ENCODE results near the gene ABCC11.

DNA sequence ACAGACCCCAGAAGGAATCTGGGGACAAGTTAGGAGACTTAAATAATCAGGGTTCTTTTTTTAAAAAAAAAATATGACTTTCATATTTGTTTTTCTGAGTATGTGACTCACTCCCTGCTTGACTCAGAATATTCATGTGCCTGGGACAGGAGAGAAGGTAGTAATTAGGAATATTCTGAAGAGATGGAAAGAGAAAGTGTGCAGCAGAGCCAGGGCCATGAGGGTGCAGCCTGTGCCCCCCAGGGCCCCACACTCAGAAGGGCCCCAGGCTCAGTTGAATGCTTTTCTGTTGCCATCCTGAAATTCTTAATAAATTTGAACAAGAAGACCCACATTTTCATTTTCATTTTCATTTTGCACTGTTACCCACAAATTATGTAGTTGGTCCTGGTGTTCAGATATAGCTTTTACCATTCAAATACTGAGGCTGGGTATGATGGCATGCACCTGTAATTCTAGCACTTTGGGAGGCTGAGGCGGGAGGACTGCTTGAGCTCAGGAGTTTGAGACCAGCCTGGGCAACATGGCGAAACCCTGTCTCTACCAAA, 14.8 kb downstream of the ABCC11 start:
- no peak for TF ChIP-seq CTCF (IDR thresholded peaks at IDR 0.05)
- no peak for TF ChIP-seq POLR2A (IDR thresholded peaks at IDR 0.05)
- no peak for TF ChIP-seq EP300 (IDR thresholded peaks at IDR 0.05)

Data from sigmoid colon (tissue), 4 donors.